ENCODE measurements around the gene CCDC17.

GRCh38 chr1:45607404-45608074, 16.3 kb downstream of the CCDC17 start:
- TF ChIP-seq, protein P1, sequence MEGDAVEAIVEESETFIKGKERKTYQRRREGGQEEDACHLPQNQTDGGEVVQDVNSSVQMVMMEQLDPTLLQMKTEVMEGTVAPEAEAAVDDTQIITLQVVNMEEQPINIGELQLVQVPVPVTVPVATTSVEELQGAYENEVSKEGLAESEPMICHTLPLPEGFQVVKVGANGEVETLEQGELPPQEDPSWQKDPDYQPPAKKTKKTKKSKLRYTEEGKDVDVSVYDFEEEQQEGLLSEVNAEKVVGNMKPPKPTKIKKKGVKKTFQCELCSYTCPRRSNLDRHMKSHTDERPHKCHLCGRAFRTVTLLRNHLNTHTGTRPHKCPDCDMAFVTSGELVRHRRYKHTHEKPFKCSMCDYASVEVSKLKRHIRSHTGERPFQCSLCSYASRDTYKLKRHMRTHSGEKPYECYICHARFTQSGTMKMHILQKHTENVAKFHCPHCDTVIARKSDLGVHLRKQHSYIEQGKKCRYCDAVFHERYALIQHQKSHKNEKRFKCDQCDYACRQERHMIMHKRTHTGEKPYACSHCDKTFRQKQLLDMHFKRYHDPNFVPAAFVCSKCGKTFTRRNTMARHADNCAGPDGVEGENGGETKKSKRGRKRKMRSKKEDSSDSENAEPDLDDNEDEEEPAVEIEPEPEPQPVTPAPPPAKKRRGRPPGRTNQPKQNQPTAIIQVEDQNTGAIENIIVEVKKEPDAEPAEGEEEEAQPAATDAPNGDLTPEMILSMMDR (IDR thresholded peaks at IDR 0.05), result no peak
- TF ChIP-seq POLR2A (IDR thresholded peaks at IDR 0.05), result no peak

Data from testis (tissue), 2 donors.